HG03025 (cell line): Measurements from ENCODE around the gene THAP4.

Source experiments
- ATAC-seq: cut with Tn5 transposase; IDR thresholded peaks from one replicate; pipeline ENCODE4 v1.9.1; 2021; ENCODE audit warnings: mild to moderate bottlenecking, moderate library complexity; ENCODE audit not compliant: unreplicated experiment, low FRiP score

The THAP4 gene

DNA sequence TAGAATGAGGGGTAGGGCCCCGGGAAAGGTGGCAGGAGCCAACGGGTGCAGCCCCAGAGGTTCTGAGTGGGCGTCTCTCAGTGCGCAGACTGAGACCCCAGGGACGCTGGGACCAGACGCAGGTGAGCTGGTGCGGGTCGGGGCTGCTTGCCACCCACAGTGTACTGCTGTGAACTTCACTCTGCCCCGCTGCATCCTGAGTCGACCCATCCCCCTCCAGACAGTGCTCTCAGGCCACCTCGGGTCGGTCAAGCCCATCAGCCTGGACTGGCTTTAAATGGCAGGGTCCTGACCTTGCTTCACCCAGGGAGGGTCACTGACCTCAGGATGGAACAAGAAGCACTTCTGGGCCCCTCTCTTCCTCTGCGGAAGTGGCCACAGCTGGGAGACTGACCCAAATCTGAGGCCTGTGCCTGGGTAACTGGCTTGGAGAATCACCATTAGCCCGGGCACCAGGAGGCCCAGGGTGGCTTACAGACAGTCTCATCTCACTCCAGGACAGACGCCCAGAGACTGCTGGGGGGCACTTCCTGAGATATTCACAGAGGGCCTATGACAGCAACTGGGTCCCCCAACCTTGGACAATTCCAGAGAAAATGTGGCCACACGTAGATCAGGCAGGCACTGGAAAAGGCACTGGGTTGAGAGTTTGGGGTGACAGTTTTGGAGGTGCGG lies 102.1 kb downstream of the THAP4 start:
- no peak for ATAC-seq
